ENCODE data around the gene RFC1. TPM values are rescaled to one million over a fixed set of nuclear protein-coding genes. Genes with fewer than 3 reads are reported as not detected.
"Not testable (repeated sequence)": the region's sequence is repeated elsewhere in the genome, so short reads cannot be mapped to it uniquely, and the experiment has no call there.

The RFC1 gene
- total and polyA plus RNA-seq, 10 donors: 8.0 to 54.9 (median 41.8) TPM

DNA sequence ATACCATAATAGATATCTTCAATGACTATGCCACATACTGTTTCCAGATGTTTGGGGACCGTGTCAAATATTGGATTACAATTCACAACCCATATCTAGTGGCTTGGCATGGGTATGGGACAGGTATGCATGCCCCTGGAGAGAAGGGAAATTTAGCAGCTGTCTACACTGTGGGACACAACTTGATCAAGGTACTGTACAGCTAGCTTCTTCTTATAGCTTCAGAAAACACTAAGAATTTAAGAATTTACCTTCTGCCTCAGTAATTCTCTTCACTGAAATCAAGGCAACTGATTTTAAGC lies 41.4 kb upstream of the RFC1 start:
- TF ChIP-seq POLR2AphosphoS5 (IDR thresholded peaks at IDR 0.05) (no peak), POLR2A (IDR thresholded peaks at IDR 0.05) (no peak)
- Histone ChIP-seq H3K4me3 (no peak overlapping the region), H3K27ac (no peak overlapping the region), H3K36me3 (no peaks in the 10 kb centered on the region), H3K27me3 (replicated peaks in 1 of 7) (no peaks in the 10 kb centered on the region), H3K4me1 (no peaks in the 10 kb centered on the region), H3K9me3 (no peaks in the 10 kb centered on the region)
- no peak for DNase-seq
- intact Hi-C loops (cut with DNase I; ENCODE audit: low total_unique reads): no loop called here
- WGBS, 5 donors: 63 to 94% (median 67%) methylated on average over 1 of the region's 1 CpG

DNA sequence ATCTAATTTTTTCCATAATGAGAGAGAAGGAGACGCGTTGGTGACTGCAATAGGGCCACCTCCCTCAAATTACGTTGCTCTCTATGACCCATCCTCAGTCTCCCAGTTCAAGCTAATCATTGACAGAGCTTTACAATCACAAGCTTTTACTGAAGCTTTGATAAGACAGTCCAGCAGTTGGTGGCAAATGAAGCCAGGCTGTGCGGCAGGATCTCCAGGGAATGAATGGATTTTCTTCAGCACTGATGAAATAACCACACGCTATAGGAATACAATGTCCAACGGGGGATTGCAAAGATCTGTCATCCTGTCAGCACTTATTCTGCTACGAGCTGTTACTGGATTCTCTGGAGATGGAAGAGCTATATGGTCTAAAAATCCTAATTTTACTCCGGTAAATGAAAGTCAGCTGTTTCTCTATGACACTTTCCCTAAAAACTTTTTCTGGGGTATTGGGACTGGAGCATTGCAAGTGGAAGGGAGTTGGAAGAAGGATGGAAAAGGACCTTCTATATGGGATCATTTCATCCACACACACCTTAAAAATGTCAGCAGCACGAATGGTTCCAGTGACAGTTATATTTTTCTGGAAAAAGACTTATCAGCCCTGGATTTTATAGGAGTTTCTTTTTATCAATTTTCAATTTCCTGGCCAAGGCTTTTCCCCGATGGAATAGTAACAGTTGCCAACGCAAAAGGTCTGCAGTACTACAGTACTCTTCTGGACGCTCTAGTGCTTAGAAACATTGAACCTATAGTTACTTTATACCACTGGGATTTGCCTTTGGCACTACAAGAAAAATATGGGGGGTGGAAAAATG lies 40.8 kb upstream of the RFC1 start, which contains the start of gene KLB:
KLB (plus strand) TSS at position 168 of the 821 bp plus-strand sequence; CDS start at position 188, 20 bp downstream.
- Histone ChIP-seq H3K27me3 (replicated peaks in 1 of 7) (no peaks in the 10 kb centered on the region), H3K4me3 (no peak within 1 kb of the TSS), H3K27ac (no peak within 1 kb of the TSS), H3K36me3 (no peaks in the 10 kb centered on the region), H3K9me3 (no peaks in the 10 kb centered on the region), H3K4me1 (no peaks in the 10 kb centered on the region)
- TF ChIP-seq, protein P1, sequence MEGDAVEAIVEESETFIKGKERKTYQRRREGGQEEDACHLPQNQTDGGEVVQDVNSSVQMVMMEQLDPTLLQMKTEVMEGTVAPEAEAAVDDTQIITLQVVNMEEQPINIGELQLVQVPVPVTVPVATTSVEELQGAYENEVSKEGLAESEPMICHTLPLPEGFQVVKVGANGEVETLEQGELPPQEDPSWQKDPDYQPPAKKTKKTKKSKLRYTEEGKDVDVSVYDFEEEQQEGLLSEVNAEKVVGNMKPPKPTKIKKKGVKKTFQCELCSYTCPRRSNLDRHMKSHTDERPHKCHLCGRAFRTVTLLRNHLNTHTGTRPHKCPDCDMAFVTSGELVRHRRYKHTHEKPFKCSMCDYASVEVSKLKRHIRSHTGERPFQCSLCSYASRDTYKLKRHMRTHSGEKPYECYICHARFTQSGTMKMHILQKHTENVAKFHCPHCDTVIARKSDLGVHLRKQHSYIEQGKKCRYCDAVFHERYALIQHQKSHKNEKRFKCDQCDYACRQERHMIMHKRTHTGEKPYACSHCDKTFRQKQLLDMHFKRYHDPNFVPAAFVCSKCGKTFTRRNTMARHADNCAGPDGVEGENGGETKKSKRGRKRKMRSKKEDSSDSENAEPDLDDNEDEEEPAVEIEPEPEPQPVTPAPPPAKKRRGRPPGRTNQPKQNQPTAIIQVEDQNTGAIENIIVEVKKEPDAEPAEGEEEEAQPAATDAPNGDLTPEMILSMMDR (IDR thresholded peaks at IDR 0.05 in 8 of 11, conservative IDR thresholded peaks at IDR 0.05 in 3 of 11): no peak
- no peak for TF ChIP-seq POLR2A (IDR thresholded peaks at IDR 0.05)
- TF ChIP-seq POLR2AphosphoS5 (IDR thresholded peaks at IDR 0.05): no peak
- intact Hi-C loops (cut with DNase I; ENCODE audit: low total_unique reads): no loop called here
- DNase-seq: no peak
- 76 to 87% (median 83%) methylated on average over 12 of the region's 12 CpGs for whole genome bisulfite sequencing, 5 donors

- H3K9me3 ChIP-seq; H3K4me1 ChIP-seq; intact Hi-C loops (cut with DNase I; ENCODE audit: low total_unique reads); H3K27ac ChIP-seq; DNase-seq; H3K27me3 ChIP-seq (replicated peaks in 1 of 7); H3K36me3 ChIP-seq; H3K4me3 ChIP-seq: not testable (repeated sequence)
- WGBS, 5 donors: 83 to 95% (median 90%) methylated on average over 6 of the region's 6 CpGs
These were observed 35.5 kb upstream of the RFC1 start for GRCh38 chr4:39401640-39402039.

GRCh38 chr4:39394706-39395105 lies 28.5 kb upstream of the RFC1 start:
- Histone ChIP-seq H3K36me3 (no peaks in the 10 kb centered on the region), H3K4me1 (no peaks in the 10 kb centered on the region), H3K4me3 (no peak overlapping the region), H3K27me3 (replicated peaks in 1 of 7) (no peaks in the 10 kb centered on the region), H3K27ac (no peak overlapping the region), H3K9me3 (no peaks in the 10 kb centered on the region)
- TF ChIP-seq, protein P1 (IDR thresholded peaks at IDR 0.05 in 8 of 11, conservative IDR thresholded peaks at IDR 0.05 in 3 of 11): no peak
- TF ChIP-seq POLR2AphosphoS5 (IDR thresholded peaks at IDR 0.05) (no peak), POLR2A (IDR thresholded peaks at IDR 0.05) (no peak)
- intact Hi-C loops (cut with DNase I; ENCODE audit: low total_unique reads): no loop called here
- DNase-seq: no peak
- WGBS, 5 donors: 75 to 83% (median 80%) methylated on average over 3 of the region's 3 CpGs

DNA sequence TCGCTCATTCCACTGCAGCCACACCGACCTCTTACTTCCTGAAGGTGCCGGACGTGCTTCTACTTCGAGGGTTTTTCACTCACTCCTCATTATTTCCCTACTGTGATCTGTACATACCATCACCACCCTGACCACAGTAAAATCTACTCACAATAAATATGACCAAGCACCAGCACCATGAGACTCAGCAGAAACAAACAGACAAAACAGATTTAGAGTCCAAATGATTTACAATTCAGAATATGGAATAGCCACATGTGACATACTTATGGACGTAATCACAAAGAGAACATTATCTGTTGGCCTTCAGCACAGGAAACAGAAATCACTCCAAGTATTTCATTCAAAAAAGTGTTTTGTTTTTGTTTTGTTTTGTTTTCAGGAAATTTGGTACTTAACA lies 24.4 kb upstream of the RFC1 start:
- Histone ChIP-seq H3K27me3 (replicated peaks in 1 of 7) (no peaks in the 10 kb centered on the region), H3K36me3 (no peaks in the 10 kb centered on the region), H3K9me3 (no peaks in the 10 kb centered on the region), H3K4me1 (no peaks in the 10 kb centered on the region), H3K4me3 (peak overlapping the region in 1 of 8 donors; percentile 14), H3K27ac (peak overlapping the region in 2 of 8 donors; percentile 22 to 47)
- intact Hi-C loops (cut with DNase I; ENCODE audit: low total_unique reads): no loop called here
- DNase-seq: no peak
- no peak for TF ChIP-seq POLR2A (IDR thresholded peaks at IDR 0.05)
- TF ChIP-seq POLR2AphosphoS5 (IDR thresholded peaks at IDR 0.05): no peak
- TF ChIP-seq, protein P1 (IDR thresholded peaks at IDR 0.05 in 8 of 11, conservative IDR thresholded peaks at IDR 0.05 in 3 of 11): no peak
- 56 to 81% (median 67%) methylated on average over 6 of the region's 6 CpGs for WGBS, 5 donors

All from spleen (tissue), 11 donors.